Testis (tissue), 2 donors: ENCODE results near the gene XRCC4.

Experiments
- CTCF ChIP-seq, 3 experiments: fragments of 450-650 bp in 2 of 3; fragments of 200-600 bp in 1 of 3; sonication (generic) in 1 of 3; IDR thresholded peaks; one replicate each; pipeline ENCODE4 v1.5.1; 2016 to 2019; ENCODE audit warnings: antibody characterized with exemption in 3 of 3, mild to moderate bottlenecking in 2 of 3, moderate library complexity in 1 of 3
- POLR2A ChIP-seq: fragments of 450-650 bp; IDR thresholded peaks from one replicate; pipeline ENCODE4 v1.6.1; 2017; ENCODE audit warnings: antibody characterized with exemption, mild to moderate bottlenecking, moderate library complexity

DNA sequence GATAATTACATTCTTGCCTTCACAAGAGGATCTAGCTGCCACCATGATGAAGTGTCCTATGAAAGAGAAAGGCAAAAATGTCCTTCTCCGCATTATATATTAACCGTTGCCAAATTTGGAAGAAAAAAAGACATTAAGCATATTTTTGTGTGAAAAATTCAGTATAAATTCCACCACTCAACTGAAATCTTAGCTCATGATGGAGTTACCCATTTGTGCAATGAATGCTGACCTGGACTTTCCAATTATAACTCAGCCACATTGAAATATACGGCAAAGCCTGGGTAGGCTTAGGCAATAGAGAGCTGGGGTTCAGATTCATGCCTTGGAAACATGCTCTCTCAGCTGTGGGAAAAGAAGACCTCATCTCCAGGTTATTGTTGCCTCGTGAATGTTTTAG is 322.9 kb downstream of the XRCC4 start:
- TF ChIP-seq CTCF (IDR thresholded peaks at IDR 0.05) (no peak), POLR2A (no peak)
